C4-2B (cell line): ENCODE results near the gene PACSIN1.

Experiments used
- ZFX ChIP-seq: fragments of 450-650 bp; IDR thresholded peaks from 2 replicates; pipeline ENCODE4 v1.6.1; 2017
- TF ChIP-seq, protein P1 (sequence below): fragments of 450-650 bp; conservative IDR thresholded peaks from 2 replicates; pipeline ENCODE4 v1.5.1; 2017; ENCODE audit warnings: mild to moderate bottlenecking

DNA sequence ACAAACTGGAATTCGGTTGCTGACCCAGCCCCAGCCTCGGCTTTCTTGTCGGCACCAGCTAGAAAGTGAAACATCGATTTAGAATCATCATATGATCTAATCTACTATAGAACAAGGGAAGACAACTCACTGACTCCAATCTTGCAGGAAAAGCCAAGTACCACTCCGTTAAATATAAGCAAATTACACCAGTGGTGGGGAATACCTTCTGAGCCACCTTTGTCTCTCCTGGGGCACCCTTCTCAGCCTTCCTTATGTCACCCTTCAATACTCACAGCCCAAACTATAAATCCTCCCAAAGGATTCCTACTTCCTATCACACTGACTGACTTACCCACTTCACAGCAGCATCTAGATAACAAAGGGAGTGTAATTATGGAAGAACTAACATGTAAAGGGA lies 47.5 kb upstream of the PACSIN1 start:
- TF ChIP-seq, protein P1, sequence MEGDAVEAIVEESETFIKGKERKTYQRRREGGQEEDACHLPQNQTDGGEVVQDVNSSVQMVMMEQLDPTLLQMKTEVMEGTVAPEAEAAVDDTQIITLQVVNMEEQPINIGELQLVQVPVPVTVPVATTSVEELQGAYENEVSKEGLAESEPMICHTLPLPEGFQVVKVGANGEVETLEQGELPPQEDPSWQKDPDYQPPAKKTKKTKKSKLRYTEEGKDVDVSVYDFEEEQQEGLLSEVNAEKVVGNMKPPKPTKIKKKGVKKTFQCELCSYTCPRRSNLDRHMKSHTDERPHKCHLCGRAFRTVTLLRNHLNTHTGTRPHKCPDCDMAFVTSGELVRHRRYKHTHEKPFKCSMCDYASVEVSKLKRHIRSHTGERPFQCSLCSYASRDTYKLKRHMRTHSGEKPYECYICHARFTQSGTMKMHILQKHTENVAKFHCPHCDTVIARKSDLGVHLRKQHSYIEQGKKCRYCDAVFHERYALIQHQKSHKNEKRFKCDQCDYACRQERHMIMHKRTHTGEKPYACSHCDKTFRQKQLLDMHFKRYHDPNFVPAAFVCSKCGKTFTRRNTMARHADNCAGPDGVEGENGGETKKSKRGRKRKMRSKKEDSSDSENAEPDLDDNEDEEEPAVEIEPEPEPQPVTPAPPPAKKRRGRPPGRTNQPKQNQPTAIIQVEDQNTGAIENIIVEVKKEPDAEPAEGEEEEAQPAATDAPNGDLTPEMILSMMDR, result no peak
- TF ChIP-seq ZFX, result no peak
